Amniotic stem cell (primary cell): ENCODE measurements around the gene LRRC8D.

Source experiments
- DNase-seq: peaks from one replicate; lab custom pipeline; 2025; lab: John Stamatoyannopoulos, UW

The LRRC8D gene

DNA sequence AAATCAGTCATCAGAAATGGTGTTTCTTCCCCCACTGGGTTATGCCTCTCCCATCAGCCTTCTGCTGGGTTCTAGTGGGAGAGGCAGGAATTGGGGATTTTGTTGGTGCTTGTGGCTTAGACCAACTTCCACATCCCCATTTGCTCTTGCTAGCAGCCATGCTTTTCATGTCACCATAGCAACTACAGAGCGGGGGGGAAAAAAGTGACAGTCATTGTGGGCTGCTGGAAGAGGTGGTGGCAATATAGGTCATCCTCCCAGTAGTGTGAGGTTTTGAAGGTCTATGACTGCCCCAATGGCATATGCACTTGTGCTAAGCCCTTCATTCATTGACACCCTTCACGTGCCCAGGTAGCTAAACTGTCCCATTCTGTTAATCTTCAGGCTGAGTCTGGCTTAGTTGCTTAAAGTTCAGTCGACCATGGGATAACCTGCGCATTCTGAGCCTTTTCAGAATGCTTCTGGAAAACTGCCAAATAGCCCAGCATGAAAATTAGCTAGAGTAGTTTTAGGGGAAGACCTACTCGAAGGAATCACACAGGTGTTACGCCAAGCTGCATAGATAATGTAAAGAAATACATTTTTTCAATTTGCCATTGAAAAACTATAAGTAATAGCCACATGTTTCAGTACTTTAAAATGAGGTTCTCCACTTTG, 120.4 kb downstream of the LRRC8D start:
- DNase-seq, result no peak

DNA sequence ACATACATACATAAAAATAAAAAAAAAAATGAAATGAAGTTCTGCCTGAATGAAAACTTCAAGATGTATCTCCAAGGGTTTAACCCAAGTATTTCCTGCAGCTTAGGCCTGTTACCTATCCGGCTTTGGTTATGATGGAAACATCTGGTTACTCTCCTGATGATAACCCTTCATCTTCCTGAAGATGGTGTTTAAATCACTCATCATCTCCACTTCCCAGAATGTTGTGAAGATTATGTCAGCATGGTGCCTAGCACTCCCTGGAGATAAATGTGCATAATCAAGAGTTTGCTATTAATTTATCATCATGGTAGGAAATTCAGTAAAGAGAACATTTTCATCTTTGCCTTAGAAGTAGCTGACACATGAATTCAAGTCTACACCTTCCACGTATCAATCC, 121.2 kb downstream of the LRRC8D start:
- DNase-seq, result no peak

DNA sequence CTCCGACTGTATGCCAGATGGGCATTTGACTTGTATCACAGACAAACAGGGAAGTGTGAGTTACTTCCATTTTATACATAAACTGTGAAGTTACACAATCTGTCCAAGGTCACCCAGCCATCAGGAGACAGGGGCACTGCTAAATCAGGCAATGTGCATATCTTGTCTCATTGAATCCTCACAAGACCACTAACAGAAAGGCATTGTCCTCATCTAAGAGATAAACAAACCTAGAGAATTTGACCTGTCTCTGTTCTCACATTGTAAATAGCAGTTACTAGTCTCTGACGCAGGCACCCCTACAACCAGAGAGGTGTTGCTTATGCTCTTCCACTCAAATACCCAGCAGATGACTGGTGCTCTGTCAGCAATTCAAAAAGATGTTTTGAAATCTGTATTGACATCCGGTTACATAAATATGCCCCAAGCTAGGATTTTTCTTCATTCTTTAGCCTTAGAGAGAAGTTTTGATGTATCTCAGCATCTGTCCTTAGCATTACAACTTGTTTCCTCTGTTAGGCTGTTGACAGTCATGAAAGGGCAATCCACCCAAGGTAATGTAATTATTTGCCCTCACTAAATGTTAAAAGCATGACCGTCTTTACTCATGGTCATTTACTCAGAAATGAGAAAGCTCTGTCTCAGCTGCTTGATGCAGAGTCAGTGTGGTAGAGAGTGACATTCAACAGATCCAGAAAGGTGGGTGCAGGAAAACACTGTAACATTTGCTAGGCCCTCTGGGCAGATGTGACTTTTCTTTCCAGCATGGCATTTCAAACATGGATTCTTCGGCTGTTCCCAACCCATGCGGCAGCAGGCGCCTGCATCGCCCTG, 122.2 kb downstream of the LRRC8D start:
- DNase-seq, result no peak

DNA sequence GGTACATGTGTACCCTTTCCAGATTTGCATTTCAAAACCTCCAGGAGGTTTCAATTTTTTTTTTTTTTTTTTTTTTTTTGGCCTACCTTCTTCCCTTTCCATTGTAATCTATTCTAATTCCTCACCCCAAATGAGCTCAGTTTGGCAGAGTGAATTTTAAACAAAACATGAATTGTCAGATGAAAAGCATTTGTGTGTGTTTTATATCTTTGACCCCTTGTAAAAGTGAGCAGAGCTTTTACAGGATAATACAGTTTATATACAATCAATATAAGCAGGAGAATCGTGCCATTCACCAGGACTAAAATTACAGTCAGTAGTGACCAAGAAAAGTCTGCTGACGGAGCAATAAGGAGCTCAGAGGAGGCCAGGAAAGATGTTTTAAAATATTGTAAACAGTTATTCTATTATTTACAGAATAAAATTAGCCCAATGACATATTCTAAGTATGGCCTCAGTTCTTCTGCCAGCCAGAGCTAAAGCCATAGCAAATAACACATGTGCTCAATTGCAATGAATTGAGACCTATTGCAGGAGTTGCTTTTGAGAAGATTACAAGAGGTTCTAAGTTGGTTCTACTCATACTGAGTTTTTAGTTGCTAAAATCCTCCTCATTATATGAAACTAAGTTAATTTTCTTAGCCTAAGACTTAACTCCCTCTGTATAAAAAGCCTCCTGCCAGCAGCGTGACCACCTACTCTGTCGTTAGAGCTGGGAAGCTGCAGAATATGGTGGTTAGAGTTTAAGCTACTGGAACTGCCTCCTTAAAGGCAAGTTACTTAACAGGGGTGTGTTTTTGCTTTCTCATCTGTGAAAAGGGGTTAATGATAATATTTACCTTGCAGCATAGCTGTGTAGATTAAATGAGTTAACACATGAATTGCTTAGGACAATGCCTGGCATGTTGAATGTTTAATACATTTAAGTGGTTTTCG, 123.3 kb downstream of the LRRC8D start:
- no peak for DNase-seq

DNA sequence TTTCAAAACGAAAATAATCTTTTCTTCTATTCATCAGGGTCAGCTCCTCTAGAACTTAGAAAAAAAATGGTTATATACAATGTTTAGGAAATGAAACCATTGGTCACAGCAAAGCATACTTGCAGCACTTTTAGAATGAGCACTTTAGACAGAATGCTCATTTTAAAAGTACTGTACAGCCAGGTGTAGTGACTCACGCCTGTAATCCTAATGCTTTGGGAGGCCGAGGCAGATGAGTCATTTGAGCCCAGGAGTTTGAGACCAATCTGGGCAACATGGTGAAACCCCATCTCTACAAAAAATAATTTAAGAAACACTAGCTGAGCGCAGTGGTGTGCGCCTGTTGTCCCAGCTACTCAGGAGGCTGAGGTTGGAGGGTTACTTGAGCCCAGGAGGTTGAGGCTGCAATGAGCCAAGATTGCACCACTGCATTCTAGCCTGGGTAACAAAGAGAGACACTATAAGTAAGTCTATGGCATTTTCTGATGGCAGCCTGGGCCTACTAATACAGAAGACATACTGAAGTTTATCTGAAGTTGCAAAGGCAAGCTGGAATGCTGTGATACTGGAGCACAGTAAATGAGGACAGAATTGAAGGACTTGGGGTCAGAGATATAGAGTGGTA, 125.1 kb downstream of the LRRC8D start:
- no peak for DNase-seq

DNA sequence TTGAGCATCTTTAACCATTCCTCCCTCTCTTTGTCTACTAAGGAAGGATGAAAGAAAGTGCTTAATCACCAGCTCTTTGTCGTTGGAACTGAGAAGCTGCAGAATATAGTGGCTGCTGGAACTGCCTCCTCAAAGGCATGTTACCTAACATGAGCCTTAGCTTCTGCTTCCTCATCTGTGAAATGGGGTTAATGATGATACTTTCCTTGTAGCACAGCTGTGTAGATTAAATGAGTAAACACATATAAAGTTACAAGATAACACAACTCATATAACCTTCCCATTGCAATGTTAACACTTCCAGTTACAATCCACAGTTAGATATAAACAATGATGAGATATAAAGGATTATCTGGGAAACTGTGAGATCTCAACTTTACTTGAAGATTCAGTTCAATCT, 125.7 kb downstream of the LRRC8D start:
- no peak for DNase-seq

DNA sequence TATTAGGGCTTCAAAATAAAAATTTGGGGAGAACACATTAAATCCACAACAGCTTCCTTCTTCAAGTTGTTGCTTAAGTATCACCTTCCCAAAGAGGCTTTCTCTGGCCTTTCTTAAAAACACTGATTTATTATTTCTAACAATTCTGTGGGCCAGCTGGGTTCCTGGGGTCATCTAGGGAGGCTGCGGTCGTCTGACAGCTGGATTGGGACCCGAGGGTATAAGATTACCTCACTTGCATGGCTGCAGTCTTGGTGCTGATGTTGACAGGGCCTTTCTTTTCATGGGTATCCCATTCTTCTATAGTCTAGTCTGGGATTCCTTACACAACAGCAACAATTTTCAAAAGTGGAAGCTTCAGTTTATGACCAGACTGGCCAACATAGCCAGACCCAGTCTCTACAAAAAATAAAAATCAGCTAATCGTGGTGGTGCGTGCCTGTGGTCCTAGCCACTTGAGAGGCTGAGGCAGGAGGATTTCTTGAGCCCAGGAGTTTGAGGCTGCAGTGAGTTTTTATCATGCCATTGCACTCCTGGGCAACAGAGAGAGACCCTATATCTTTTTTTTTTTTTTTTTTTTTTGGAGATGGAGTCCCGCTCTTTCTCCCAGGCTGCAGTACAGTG, 128.0 kb downstream of the LRRC8D start:
- no peak for DNase-seq

DNA sequence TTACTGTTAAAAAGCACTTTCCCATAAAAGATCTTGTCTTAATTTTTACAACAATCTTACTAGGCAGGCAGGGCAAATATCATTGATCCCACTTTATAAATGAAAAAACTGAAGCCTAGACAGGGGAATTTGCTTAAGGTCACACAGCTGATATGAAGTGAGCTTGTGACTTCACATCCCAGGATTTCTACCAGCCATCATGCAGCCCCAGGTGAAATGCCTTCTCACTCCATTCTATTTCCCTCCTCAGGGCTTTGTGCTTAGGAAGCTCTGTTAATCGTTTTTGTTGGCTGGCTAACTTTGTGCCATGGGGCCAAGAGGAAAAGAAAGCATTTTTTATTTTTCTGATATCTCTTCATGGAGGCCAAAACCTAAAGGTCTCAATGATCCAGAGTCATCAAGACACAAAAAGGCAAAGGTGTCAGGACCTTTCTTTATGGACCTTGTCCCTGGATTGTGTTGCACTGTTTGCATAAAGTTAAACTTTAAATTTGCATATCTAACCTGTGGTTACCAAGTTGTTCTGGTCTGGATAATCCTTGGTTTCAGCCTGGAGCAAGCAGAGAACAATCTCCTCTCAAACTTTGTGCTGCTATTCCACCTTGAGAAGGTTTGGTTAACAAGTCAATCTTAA, 129.3 kb downstream of the LRRC8D start:
- no peak for DNase-seq

DNA sequence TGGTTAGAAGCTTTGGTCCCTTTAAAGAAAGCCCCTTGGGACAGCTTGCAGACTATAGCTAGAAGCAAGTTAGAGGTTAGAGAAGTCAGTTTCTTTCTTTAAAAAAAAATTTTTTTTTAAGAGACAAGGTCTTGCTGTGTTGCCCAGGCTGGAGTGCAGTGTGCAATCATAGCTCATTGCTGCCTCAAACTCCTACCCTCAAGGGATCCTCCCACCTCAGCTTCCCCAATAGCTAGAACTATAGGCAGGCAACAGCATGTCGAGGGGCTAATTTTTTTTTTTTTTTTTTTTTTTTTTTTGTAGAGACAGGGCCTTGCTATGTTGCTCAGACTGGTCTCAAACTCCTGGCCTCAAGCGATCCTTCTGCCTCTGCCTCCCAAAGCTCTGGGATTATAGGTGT, 129.9 kb downstream of the LRRC8D start:
- DNase-seq, result no peak

DNA sequence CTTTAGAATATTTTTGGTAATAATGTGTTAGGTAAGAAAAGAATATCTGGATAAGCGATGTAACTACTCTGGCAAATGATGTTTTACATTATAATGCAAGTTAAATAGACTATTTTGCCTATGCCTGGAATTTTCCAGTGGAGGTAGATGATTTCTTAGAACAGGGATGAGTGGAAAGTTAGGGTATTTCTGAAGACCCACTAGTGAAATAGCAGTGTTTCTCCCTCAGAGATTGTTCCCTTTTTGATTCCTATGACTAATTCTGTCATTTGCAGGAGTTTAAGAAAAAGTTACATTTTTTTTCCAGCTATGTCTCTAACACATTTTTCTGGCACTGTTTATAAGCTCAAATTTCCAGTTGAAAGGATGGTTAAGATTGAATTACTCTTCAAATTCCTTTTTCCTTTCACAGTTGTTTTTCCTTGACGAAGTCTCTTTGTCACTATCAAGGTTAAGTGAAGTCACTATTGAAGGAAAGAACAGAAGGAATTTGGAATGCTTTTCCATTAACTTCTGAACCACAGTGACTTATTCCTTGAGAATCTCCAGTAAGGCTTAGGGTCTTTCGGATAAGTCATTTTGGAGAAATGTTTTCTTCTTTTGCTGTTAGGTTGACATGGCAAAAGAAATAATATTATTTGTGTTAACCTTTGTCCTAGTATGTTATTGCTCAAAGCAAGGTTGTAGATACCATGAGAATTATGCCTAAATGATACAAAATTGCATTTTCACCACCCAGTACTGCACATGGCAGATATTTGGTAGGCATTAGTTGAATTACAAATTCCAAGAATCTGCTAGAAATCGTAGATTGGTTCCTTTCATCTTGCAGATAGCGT, 131.2 kb downstream of the LRRC8D start:
- DNase-seq, result no peak

DNA sequence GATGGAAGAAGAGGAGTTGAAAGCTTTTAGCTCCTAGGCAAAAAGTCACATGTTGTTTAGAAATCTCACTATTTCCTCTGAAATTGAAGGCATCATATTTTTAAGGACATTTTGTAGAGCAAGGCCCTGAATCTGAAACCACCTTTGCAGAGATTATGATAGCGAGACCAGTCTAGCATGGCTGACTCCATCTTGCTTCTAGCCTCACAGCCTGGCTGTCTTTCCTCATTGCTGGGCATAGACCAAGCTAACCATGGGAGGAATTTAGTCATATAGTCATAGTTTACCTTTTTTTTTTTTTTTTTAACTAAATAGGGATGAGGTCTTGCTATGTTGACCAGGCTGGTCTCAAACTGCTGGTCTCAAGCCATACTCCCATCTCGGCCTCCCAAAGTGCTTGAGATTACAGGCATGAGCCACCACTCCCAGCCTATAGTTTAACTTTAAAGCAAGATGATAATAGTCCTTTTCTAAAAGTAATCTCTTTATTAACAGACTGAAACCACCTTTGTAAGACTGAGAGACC, 131.8 kb downstream of the LRRC8D start:
- DNase-seq, result no peak

DNA sequence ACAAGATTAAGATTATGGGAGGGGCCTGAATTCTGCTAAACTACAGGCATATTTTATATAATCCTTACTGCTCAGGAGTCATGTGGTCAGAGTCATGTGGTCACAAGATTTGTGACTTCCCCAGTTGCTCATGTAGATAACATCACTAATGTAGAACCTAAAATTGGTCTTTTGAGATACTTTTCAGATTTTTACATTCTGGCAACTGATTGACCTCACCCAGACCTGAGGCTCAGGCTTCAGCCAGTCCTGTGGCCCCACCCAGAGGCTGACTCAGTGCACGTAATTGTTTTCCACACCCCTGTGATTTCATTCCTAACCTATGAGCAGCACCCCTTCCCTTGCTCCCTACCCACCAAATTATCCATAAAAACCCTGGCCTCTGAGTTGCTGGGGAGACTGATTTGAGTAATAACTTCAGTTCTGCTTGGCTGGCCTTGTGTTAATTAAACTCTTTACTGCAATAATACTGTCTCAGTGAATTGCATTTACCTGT, 132.3 kb downstream of the LRRC8D start:
- DNase-seq, result peak; percentile 81

DNA sequence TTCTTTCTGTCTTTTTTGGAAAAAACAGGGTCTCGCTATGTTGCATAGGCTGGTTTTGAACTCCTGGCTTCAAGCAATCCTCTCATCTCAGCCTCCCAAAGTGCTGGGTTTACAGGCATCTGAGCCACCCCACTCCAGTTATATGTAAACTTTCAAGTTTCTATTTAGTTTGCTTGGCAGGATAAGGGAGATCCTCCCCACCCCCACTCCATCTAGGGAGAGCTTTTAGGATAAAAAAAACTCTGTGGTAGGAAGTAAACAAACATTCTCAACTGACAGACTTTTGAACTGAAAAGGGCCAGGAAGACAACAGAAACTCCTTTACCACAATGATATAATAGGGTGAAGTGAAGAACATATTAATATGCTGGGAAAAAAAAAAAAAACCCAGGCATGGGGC, 133.1 kb downstream of the LRRC8D start:
- DNase-seq, result no peak

DNA sequence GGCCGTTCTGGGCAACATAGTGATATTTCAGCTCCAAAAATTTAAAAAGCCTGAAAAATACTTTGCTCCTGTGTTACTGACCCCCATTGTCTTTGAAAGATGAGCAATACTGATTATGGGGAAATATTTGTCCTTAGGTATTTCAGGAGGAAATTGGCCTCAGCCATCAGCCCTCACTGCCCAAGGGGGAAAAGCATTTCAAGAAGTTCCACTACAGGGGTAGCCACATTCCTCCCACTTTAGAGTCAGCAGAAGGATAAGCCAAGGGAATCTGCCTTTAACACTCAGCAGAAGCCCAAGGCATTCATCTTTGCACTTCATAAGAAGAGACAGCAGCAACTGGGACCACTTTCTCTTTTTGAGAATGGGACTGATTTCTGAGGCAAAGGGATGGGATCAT, 133.6 kb downstream of the LRRC8D start:
- DNase-seq, result no peak

DNA sequence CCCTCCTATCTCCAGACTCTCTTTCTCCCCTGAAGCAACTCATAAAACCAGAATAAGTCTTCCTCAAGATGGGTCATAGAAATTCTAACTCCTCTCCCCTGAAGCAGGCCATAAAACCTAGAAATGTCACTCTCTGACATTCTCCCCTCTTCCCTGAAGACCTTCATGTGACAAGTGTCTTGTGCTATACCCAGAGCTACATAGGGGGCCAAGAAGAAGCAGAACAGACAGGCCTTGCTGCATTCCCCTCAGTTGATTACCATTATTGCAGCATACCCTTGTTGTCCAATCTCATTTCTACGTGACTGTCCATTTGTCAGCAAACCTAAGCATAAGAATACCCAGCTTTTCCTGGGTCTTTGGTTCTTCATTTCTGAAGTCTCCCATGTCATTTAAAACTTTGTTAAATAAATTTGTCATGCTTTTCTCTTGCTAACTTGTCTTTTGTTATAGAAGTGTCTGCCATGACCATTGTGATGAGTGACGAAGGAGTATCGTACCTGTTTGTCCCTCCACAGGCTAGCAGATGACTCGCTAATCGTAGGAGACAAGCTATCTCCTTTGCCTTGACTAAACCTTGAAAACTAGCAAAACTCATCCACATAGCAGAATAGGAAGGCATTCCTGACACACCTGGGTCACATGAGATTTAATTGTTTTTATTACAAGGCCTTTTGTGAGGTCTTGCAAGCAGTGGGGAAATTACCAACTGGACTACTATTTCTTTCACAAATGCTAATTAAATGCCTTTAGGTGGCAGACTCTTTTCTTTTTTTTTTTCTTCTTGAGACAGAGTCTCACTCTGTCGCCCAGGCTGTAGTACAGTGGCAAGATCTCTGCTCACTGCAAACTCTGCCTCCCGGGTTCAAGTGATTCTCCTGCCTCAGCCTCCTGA, 134.7 kb downstream of the LRRC8D start:
- no peak for DNase-seq

DNA sequence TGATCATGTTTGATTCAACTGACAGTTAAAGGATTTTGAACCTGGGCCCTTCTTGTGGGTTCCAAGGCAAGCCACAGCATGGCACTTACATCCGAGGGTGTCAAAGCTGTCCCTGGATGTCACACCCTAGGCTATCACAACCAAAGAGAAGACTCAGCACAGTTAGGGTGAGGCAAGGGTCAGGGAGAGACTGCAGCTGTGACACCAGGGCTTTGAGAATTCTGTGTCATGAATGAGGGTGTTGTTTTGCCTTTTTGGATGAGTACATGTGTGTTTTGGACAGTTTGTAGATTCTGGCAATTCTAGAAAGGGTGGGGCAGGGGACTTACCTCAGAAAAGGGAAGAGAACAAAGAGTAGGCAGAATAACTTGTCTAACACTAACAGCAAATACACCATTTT, 136.3 kb downstream of the LRRC8D start:
- DNase-seq, result no peak

DNA sequence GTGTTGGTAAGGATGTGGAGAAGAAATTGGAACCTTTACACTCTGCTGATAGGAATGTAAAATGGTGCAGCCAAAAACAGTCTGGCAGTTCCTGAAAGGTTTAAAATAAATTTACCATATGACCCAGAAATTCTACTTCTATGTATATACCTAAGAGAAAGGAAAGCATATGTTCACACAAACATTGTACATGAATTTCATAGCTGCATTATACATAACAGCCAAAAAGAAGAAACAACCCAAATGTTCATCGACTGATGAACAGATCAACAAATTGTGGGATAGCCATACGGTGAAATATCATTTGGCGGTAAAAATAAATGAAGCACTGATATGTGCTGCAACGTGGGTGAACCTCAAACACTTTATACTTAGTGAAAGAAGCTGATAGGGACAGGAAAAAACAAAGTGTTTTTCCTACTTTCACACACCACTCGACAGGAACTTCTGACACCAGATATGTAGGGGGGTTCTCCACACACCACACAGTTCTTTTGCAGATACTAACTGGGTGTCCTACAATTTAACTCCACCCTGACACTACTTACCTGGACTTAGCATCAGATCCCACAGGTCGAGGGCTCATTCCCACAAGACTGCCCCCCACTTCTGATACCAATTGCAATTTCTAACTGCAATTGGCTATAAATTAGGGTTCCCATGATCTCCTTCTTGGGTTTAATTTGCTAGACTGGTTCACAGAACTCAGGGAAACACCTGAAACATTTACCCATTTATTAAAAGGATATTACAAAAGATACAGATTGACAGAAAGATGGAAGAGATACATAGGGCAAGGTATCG, 138.2 kb downstream of the LRRC8D start:
- DNase-seq, result no peak

DNA sequence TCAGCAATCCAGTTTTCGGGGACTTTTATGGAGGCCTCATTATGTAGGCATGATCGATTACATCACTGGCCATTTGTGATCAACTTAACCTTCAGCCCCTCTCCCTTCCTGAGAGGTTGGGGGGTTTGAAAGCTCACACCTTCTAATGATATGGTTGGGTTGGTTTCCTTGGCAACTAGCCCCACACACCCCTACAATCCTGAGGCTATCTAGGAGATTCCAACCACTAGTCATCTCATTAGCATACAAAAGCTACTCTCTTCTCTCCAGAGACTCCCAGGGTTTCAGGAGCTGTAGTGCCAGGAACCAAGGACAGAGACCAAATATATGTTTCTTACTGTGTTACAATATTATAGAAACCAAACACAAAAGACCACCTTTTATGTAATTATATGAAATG, 138.9 kb downstream of the LRRC8D start:
- no peak for DNase-seq
